Rectal smooth muscle tissue (tissue), 1 donor: ENCODE results near the gene SHC4.
A peak's percentile ranks its signal among the peaks of the same experiment; 100 is the strongest.

Experiments used
- H3K27ac ChIP-seq: one replicate; pipeline ENCODE4 v1.7.0; 2013; ENCODE audit warnings: low read depth, low read length, inconsistent platforms
- H3K27me3 ChIP-seq: one replicate; pipeline ENCODE4 v1.7.0; 2013; ENCODE audit warnings: low read length; ENCODE audit not compliant: control insufficient read depth, insufficient read depth
- H3K36me3 ChIP-seq: one replicate; pipeline ENCODE4 v1.7.0; 2013; ENCODE audit warnings: low read length; ENCODE audit not compliant: control insufficient read depth, insufficient read depth
- H3K4me1 ChIP-seq: one replicate; pipeline ENCODE4 v1.7.0; 2013; ENCODE audit warnings: low read length; ENCODE audit not compliant: control insufficient read depth, insufficient read depth
- H3K4me3 ChIP-seq: one replicate; pipeline ENCODE4 v1.7.0; 2013; ENCODE audit warnings: low read length
- H3K9ac ChIP-seq: one replicate; pipeline ENCODE4 v1.7.0; 2013; ENCODE audit warnings: low read length

Gene SHC4

GRCh38 chr15:48963524-48964113, at the start of gene SHC4:
SHC4 (minus strand) TSS chr15:48963919; CDS start chr15:48963015, 904 bp downstream.
- Histone ChIP-seq H3K27ac (no peak within 1 kb of the TSS), H3K27me3 (peaks cover 6% of the 10 kb centered on the region)

DNA sequence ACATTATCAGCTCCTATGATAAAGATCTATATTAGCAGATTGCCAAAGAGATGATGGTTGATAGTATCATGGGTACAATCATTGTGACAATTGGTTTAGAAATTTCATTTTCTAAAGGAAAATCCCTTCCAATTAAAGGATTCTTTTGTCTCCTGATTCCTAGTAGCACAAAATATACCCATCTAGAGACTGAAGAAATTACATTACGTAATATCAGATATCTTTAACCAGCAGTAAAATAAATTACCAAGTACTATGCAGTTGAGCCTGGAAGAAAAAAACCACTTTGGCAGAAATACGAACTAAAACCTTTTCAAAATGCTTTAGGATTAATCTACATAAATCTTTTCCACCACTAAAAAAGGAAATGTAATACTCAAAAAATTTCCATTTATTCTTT, 35.6 kb upstream of the SHC4 start:
- no peak overlapping the region for H3K27ac ChIP-seq
- H3K36me3 ChIP-seq = peaks cover 14% of the 10 kb centered on the region
- H3K9ac ChIP-seq = no peak overlapping the region
- no peak overlapping the region for H3K4me3 ChIP-seq
- no peaks in the 10 kb centered on the region for H3K4me1 ChIP-seq
- H3K27me3 ChIP-seq = no peaks in the 10 kb centered on the region

More at GRCh38 chr15:48963524-48964113, at the start of gene SHC4:
- Histone ChIP-seq H3K4me3 (peak within 1 kb of the TSS; percentile 75), H3K36me3 (no peaks in the 10 kb centered on the region), H3K4me1 (no peaks in the 10 kb centered on the region), H3K9ac (peak within 1 kb of the TSS; percentile 16)

DNA sequence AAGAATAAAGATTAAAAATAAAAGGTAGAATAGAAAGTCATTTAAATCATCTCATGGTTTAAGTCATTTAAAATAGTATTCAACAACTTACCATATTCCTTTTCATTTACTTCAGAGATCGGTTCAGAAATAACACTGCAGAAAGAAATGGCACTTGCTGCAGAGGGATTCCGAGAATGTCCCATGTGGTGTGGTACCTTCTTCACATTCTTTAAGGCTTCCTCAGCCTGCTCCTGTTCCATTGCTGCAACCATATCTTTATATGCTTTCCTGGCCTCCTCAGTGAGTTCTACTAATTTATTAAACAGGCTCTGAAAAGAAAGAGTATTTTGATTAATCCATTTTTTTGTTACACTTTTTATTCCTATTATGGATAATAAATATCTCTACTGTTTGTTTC, 32.6 kb upstream of the SHC4 start:
- H3K27me3 ChIP-seq = no peaks in the 10 kb centered on the region
- H3K36me3 ChIP-seq = peaks cover 21% of the 10 kb centered on the region
- H3K4me3 ChIP-seq = no peak overlapping the region
- no peak overlapping the region for H3K27ac ChIP-seq
- H3K9ac ChIP-seq = no peak overlapping the region
- no peaks in the 10 kb centered on the region for H3K4me1 ChIP-seq

DNA sequence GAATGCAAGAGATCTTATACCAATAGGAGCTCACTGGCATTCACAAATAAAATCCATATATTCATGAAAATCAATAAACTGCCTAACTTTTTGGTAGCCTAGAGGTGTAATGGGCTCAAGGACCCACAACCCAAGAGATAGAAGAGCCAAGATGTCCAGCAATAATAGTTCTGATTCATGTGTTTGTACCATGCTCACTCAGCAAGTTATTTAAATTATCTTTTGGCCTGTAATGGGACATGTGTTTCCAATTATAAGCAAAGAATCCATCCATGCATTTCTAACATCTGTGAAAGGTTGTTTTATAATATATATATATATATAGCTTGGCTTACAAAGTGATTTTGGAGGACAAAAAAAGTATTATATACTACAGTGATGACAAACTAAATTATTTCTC, 29.7 kb upstream of the SHC4 start:
- Histone ChIP-seq H3K9ac (no peak overlapping the region), H3K27ac (no peak overlapping the region), H3K4me3 (no peak overlapping the region), H3K36me3 (peaks cover 15% of the 10 kb centered on the region), H3K4me1 (no peaks in the 10 kb centered on the region), H3K27me3 (no peaks in the 10 kb centered on the region)

DNA sequence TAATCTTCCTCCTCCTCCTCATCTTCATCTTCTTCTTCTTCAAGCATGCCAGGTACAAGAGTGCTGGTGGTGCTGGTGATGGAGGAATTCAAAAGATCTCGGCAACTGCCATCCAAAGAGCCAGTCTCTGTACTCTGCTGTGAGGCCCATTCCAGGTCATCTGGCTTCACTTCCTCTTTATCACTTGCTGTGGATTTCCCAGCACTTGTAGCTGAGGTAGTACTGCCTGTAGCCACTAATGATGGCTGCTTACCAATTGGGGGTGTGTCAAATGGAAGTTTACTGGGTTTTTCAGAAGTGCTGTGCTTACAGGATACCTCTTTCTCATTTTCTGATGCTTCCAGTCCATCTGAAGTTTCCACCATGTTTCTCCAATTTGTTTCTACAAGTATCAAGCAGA, 28.8 kb upstream of the SHC4 start:
- Histone ChIP-seq H3K36me3 (peaks cover 15% of the 10 kb centered on the region), H3K9ac (no peak overlapping the region)

GRCh38 chr15:48992096-48992495, 28.4 kb upstream of the SHC4 start:
- Histone ChIP-seq H3K9ac (no peak overlapping the region), H3K36me3 (peaks cover 15% of the 10 kb centered on the region), H3K4me3 (no peak overlapping the region), H3K4me1 (no peaks in the 10 kb centered on the region), H3K27ac (no peak overlapping the region), H3K27me3 (no peaks in the 10 kb centered on the region)

More for the DNA sequence above, 28.8 kb upstream of the SHC4 start:
- Histone ChIP-seq H3K27ac (no peak overlapping the region), H3K4me1 (no peaks in the 10 kb centered on the region), H3K4me3 (no peak overlapping the region), H3K27me3 (no peaks in the 10 kb centered on the region)

GRCh38 chr15:48989170-48989569, 25.5 kb upstream of the SHC4 start:
- peaks cover 7% of the 10 kb centered on the region for H3K36me3 ChIP-seq
- no peaks in the 10 kb centered on the region for H3K4me1 ChIP-seq
- no peak overlapping the region for H3K27ac ChIP-seq

GRCh38 chr15:48987142-48987541, 23.4 kb upstream of the SHC4 start:
- Histone ChIP-seq H3K9ac (no peak overlapping the region), H3K27ac (no peak overlapping the region), H3K27me3 (no peaks in the 10 kb centered on the region), H3K4me1 (no peaks in the 10 kb centered on the region), H3K36me3 (peaks cover 2% of the 10 kb centered on the region), H3K4me3 (no peak overlapping the region)

More at GRCh38 chr15:48989170-48989569, 25.5 kb upstream of the SHC4 start:
- Histone ChIP-seq H3K4me3 (no peak overlapping the region), H3K27me3 (no peaks in the 10 kb centered on the region), H3K9ac (no peak overlapping the region)

- Histone ChIP-seq H3K36me3 (no peaks in the 10 kb centered on the region), H3K4me1 (no peaks in the 10 kb centered on the region), H3K4me3 (no peak overlapping the region), H3K27ac (no peak overlapping the region), H3K27me3 (no peaks in the 10 kb centered on the region), H3K9ac (no peak overlapping the region)
These were observed 22.5 kb upstream of the SHC4 start for GRCh38 chr15:48986240-48986639.

GRCh38 chr15:48985516-48985915, 21.8 kb upstream of the SHC4 start:
- Histone ChIP-seq H3K27me3 (no peaks in the 10 kb centered on the region), H3K9ac (no peak overlapping the region), H3K4me1 (no peaks in the 10 kb centered on the region), H3K36me3 (no peaks in the 10 kb centered on the region), H3K4me3 (no peak overlapping the region), H3K27ac (no peak overlapping the region)

DNA sequence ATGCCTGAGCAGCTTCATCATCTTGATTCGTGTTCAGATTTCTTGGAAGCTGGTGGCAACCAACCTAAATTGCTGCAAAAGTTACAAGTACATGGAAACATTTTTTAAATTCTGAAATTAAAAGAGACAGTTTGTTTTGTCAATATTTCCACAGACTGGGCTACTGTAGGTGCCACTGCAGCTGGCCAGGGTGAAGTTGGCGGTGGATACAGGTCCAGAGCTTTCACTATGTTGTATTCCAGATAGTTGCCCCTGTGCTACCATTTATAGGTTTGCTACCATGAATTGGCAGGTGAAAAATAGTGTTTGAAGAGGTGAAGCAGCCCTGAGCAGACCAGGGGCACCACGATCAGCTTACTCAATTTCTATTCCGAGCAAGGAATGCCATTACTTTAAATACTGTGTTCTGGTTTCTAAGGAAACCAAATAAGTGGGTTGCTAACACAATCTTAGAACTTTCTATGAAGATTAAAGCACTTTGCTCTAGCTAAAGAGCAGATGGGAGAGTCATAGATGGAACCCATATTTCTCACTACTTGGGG, 21.2 kb upstream of the SHC4 start:
- Histone ChIP-seq H3K4me1 (no peaks in the 10 kb centered on the region), H3K9ac (no peak overlapping the region), H3K27me3 (no peaks in the 10 kb centered on the region), H3K27ac (no peak overlapping the region), H3K36me3 (no peaks in the 10 kb centered on the region), H3K4me3 (no peak overlapping the region)

DNA sequence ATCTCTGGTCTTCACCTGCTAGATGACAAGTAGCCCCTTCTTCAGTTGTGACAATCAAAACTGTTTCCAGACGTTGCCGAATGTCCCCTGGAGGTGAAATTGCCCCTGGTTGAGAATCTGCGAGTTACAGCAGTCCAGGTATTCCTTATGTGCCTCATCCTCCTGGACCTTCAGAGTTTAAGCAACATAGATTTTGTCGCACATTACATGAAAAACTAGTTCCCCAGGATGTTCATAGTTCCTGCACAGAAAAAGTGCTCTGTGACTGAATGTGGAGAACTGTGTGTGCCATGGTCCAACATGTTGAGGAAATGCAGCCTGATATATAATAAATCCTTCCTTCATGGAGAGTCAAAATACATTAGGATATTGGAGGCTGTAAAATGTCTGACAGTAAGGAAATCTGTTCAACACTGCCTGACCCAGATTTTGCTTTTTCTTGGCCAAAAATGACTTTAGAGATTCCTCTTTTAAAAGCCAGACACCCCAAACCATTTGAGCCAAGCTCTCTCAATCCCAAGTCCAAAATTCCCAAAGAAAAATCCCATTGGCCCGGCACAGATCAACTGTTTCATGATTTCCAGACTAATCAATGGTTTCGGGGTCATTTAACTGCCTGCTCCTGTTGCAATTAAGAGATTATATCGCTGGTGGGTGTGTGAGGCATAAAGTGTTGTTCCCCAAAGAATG, 20.4 kb upstream of the SHC4 start:
- H3K4me3 ChIP-seq = no peak overlapping the region
- no peak overlapping the region for H3K9ac ChIP-seq
- H3K4me1 ChIP-seq = no peaks in the 10 kb centered on the region
- H3K27me3 ChIP-seq = no peaks in the 10 kb centered on the region
- H3K27ac ChIP-seq = no peak overlapping the region
- H3K36me3 ChIP-seq = no peaks in the 10 kb centered on the region

DNA sequence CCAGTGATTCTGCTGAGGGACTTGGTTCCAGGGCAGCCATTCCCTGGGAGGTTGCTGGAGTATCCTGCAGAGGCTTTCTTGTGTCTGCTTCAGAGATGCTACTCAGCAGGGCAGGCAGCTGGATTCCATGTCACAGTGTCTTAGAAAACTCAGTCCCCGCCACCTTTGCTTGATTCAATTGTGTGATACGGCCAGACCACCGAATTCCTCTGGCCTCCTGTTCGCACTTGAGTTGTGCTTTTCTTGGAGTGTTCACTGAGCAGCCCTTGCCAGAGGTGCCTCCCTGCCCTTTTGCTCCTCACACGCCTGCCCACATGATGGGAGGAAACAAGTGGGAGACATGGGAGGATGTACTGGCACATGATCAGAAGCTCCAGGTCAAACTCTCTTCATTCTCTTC, 19.6 kb upstream of the SHC4 start:
- Histone ChIP-seq H3K4me3 (no peak overlapping the region), H3K36me3 (no peaks in the 10 kb centered on the region), H3K9ac (no peak overlapping the region), H3K4me1 (no peaks in the 10 kb centered on the region), H3K27me3 (no peaks in the 10 kb centered on the region), H3K27ac (no peak overlapping the region)
